ENCODE data around the gene PRKCH.

Gene PRKCH

GRCh38 chr14:61320806-61321384 is 484 bp upstream of the PRKCH start:
- H3K4me3 ChIP-seq (ENCODE audit: low read depth, low read length): peak overlapping the region; percentile 87
- TF ChIP-seq CTCF (IDR thresholded peaks at IDR 0.05; ENCODE audit: borderline replicate concordance, insufficient read depth, low read depth, low read length): no peak

GRCh38 chr14:61322011-61322798 is 826 bp downstream of the PRKCH start:
- peak overlapping the region; percentile 87 for H3K4me3 ChIP-seq (ENCODE audit: low read depth, low read length)
- no peak for TF ChIP-seq CTCF (IDR thresholded peaks at IDR 0.05; ENCODE audit: borderline replicate concordance, insufficient read depth, low read depth, low read length)

- peak overlapping the region; percentile 87 for H3K4me3 ChIP-seq (ENCODE audit: low read depth, low read length)
- no peak for TF ChIP-seq CTCF (IDR thresholded peaks at IDR 0.05; ENCODE audit: borderline replicate concordance, insufficient read depth, low read depth, low read length)
These were observed 1.5 kb downstream of the PRKCH start for GRCh38 chr14:61322799-61323290.

- TF ChIP-seq CTCF (IDR thresholded peaks at IDR 0.05; ENCODE audit: borderline replicate concordance, insufficient read depth, low read depth, low read length): no peak
- no peak overlapping the region for H3K4me3 ChIP-seq (ENCODE audit: low read depth, low read length)
These were observed 2.6 kb downstream of the PRKCH start for GRCh38 chr14:61323970-61324369.

GRCh38 chr14:61325166-61325565 is 3.8 kb downstream of the PRKCH start:
- TF ChIP-seq CTCF (IDR thresholded peaks at IDR 0.05; ENCODE audit: borderline replicate concordance, insufficient read depth, low read depth, low read length): no peak
- H3K4me3 ChIP-seq (ENCODE audit: low read depth, low read length): no peak overlapping the region

GRCh38 chr14:61326146-61326545 is 4.8 kb downstream of the PRKCH start:
- no peak overlapping the region for H3K4me3 ChIP-seq (ENCODE audit: low read depth, low read length)
- TF ChIP-seq CTCF (IDR thresholded peaks at IDR 0.05; ENCODE audit: borderline replicate concordance, insufficient read depth, low read depth, low read length): no peak

GRCh38 chr14:61326847-61327246 is 5.5 kb downstream of the PRKCH start:
- no peak for TF ChIP-seq CTCF (IDR thresholded peaks at IDR 0.05; ENCODE audit: borderline replicate concordance, insufficient read depth, low read depth, low read length)
- H3K4me3 ChIP-seq (ENCODE audit: low read depth, low read length): no peak overlapping the region
